Vagina (tissue), 2 donors: ENCODE results near the gene EHD1.

Experiments used
- POLR2AphosphoS5 ChIP-seq, 2 donors: sonication (generic); formaldehyde crosslinking; IDR thresholded peaks; one replicate each; pipeline ENCODE4 v1.9.0; 2017; ENCODE audit warnings: antibody characterized with exemption in 2 of 2, mild to moderate bottlenecking in 2 of 2, low read depth in 1 of 2; ENCODE audit not compliant: insufficient read depth in 1 of 2
- TF ChIP-seq, protein P1 (sequence below), 3 experiments: fragments of 450-650 bp in 2 of 3; fragments of 200-600 bp in 1 of 3; sonication (generic) in 1 of 3; IDR thresholded peaks; one replicate each; pipeline ENCODE4 v1.5.1; 2017 to 2019; ENCODE audit warnings: antibody characterized with exemption in 3 of 3, mild to moderate bottlenecking in 2 of 3, moderate library complexity in 2 of 3

- TF ChIP-seq, protein P1, sequence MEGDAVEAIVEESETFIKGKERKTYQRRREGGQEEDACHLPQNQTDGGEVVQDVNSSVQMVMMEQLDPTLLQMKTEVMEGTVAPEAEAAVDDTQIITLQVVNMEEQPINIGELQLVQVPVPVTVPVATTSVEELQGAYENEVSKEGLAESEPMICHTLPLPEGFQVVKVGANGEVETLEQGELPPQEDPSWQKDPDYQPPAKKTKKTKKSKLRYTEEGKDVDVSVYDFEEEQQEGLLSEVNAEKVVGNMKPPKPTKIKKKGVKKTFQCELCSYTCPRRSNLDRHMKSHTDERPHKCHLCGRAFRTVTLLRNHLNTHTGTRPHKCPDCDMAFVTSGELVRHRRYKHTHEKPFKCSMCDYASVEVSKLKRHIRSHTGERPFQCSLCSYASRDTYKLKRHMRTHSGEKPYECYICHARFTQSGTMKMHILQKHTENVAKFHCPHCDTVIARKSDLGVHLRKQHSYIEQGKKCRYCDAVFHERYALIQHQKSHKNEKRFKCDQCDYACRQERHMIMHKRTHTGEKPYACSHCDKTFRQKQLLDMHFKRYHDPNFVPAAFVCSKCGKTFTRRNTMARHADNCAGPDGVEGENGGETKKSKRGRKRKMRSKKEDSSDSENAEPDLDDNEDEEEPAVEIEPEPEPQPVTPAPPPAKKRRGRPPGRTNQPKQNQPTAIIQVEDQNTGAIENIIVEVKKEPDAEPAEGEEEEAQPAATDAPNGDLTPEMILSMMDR (IDR thresholded peaks at IDR 0.05): peak in 1 of 3 experiments; percentile 14
- peak; percentile 87 to 92 for TF ChIP-seq POLR2AphosphoS5 (IDR thresholded peaks at IDR 0.05; ENCODE audit: insufficient read depth in 1 of 2, low read depth in 1 of 2)
Measured at GRCh38 chr11:64878494-64879243, at the start of gene EHD1.
